Iris pigment epithelial cell (primary cell): ENCODE measurements around the gene ATP2B2.

Experiments used
- DNase-seq: peaks from one replicate; pipeline ENCODE4 v3.0.0-alpha.2; 2011; ENCODE audit warnings: low read depth

ATP2B2 gene

GRCh38 chr3:10447527-10448260 lies 57.7 kb downstream of the ATP2B2 start:
- no peak for DNase-seq

- no peak for DNase-seq
Observed at GRCh38 chr3:10447110-10447509, 58.3 kb downstream of the ATP2B2 start.

- no peak for DNase-seq
Observed at GRCh38 chr3:10445561-10446175, 59.7 kb downstream of the ATP2B2 start.

- no peak for DNase-seq
Observed at GRCh38 chr3:10444511-10444910, 60.9 kb downstream of the ATP2B2 start.

GRCh38 chr3:10444110-10444429 lies 61.3 kb downstream of the ATP2B2 start:
- DNase-seq, result no peak

GRCh38 chr3:10443272-10444109 lies 61.9 kb downstream of the ATP2B2 start:
- no peak for DNase-seq

GRCh38 chr3:10442151-10442795 lies 63.1 kb downstream of the ATP2B2 start:
- DNase-seq, result no peak

- DNase-seq, result no peak
Observed at GRCh38 chr3:10440684-10441083, 64.7 kb downstream of the ATP2B2 start.

GRCh38 chr3:10438902-10439610 lies 66.3 kb downstream of the ATP2B2 start:
- no peak for DNase-seq

GRCh38 chr3:10437995-10438901 lies 67.1 kb downstream of the ATP2B2 start:
- DNase-seq, result peak; percentile 77

- peak; percentile 84 for DNase-seq
Observed at GRCh38 chr3:10437272-10437994, 68.0 kb downstream of the ATP2B2 start.

- DNase-seq, result no peak
Observed at GRCh38 chr3:10435850-10436249, 69.5 kb downstream of the ATP2B2 start.

GRCh38 chr3:10434938-10435336 lies 70.4 kb downstream of the ATP2B2 start:
- DNase-seq, result no peak

- no peak for DNase-seq
Observed at GRCh38 chr3:10434144-10434937, 71.0 kb downstream of the ATP2B2 start.

- no peak for DNase-seq
Observed at GRCh38 chr3:10432931-10433330, 72.5 kb downstream of the ATP2B2 start.

GRCh38 chr3:10432156-10432845 lies 73.1 kb downstream of the ATP2B2 start:
- DNase-seq, result no peak

- no peak for DNase-seq
Observed at GRCh38 chr3:10430805-10431204, 74.6 kb downstream of the ATP2B2 start.

GRCh38 chr3:10428406-10429091 lies 76.8 kb downstream of the ATP2B2 start:
- DNase-seq, result no peak
